Measurements from ENCODE around the gene STT3B.
A peak's percentile ranks its signal among the peaks of the same experiment; 100 is the strongest.

Gene STT3B

DNA sequence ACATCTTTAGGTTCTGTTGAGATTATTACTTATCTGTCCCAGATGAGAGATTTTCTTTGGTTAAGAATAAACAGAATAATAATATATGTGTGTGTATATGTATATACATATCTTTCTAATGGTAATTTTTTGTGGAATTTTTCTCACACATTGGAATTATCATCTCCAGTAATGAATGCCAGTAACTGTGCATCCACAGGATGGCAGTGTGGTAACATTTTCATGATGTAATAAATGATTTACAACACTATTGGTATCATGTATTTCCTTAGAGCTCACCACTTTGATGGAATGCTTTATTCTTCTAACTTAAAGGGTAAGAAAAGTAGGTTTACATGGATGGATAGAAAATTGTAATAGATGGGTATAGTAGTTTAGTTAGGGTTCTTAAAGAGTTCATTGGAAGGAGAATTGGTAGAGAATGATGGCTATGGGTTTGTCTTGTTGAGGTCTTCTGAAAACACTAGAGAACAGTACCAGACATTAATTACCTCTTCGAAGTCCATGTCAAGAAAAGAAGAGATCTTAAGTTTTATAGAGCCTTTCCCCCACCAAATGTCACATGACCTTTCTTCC is 78.1 kb downstream of the STT3B start:
- DNase-seq = peak; percentile 47

DNA sequence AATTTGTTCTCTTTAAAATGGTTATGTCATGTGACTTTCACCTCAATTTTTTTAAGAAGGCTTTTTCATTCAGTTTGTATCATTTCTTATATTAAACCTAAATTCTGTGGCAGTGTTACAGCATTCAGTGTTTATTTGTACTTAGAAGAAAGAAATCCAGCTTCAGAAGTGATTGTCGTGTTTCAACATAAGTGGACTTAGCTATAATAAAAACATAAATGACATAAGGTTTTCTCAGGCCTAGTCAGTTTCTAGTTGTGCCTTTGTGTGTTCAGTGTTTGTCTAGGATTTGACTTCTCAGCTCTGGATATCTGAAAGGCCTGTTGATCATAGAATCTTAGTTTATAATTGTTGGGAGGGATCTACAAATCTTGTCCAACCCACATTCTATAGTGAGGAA is 80.5 kb downstream of the STT3B start:
- DNase-seq = no peak

DNA sequence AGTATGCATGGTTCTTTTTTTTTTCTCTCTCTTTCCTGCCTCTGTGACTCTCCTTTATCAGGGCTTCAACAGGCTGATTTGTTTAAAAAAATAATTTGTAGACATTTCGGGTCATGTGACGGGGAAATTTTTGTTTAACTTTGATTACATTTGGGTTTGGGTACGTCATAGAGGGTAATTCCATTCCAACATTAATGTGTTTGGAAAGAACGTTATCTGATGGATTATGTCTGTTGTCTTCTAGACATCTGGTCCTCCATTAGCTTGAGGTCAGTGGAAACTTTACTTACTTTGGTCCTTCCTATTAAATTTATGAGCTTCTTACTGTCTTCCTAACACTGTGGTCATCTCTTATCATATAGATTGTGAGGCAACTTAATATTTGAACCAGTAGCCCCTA is 80.9 kb downstream of the STT3B start:
- DNase-seq = no peak

DNA sequence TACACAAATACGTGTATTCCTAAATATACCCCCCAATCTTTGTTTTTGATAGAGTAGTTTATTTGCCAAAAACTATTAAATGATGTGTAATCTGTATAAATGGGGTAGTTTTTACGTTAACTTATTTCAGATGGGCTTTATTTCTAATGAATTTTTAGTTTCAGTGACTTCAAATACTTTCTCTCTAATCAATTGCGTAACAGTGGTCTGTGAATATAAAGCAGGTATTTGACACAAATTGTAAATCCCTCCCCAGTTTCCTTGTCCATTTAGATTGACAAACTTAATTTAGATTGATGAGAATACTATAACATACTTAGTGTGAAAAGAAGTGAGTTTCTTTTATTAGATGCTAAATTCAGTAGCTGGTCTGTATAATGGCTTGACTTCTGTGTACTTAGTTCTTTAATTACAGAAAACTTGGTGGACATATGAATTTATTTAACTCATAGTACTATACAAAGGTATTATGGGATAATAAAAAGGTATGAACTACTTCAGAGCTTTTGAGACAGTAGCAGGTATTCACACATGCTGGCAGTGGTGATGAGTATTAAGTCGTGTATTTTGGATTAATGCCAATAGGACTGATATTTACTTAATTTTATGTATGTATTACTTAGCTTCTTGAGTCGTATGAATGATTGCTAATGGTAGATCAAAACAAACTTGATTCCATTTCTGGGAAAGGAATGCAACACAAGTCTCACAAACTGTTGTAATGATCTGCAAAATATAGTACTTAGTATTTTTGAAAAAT is 81.6 kb downstream of the STT3B start:
- DNase-seq = no peak

DNA sequence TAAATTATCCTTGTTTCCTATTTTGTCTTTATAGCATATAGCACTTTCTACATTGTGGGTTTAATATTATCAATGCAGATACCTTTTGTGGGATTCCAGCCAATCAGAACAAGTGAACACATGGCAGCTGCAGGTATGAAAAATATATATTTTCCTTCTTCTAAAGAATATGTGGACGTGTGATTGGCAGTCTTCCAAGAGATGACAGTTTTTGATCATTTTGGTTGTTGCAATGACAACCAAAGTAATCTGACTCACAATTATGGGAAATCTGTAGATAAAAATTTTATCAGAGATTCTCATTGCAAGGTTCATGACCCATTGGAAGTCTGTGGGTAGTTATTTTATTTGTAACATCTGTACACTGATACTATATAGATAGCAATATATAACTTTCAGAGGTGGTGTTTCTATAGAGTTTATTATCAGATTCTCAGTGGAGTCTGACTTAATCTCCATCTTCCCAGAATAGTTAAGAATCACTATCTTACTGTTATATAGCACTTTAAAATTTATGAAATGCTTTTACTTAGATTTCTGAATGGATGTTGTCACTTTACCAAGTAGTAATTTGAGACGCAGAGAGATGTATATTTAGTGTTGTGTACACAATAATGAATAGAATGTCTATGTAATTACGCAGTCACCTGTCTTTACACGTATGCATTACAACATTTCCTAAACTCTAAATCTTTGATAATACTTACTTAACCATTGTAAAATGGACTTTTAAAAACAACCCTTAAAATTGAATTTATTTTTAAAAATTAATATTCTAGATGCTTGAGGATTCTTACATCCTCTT is 82.5 kb downstream of the STT3B start:
- DNase-seq = no peak

DNA sequence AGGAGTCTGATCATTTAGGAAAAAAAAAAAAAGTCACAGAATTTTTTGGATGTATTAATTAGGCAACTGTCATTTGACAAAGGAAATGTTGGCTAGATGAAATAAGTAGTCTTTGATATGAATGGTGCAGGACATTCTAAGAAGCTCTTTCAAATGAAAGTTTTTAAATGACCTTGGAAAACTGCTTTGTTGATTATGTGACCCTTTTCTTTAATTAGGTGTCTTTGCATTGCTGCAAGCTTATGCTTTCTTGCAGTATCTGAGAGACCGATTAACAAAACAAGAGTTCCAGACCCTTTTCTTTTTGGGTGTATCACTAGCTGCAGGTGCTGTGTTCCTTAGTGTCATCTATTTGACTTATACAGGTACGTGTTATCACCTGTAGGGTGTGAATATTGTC is 84.0 kb downstream of the STT3B start:
- DNase-seq = no peak

DNA sequence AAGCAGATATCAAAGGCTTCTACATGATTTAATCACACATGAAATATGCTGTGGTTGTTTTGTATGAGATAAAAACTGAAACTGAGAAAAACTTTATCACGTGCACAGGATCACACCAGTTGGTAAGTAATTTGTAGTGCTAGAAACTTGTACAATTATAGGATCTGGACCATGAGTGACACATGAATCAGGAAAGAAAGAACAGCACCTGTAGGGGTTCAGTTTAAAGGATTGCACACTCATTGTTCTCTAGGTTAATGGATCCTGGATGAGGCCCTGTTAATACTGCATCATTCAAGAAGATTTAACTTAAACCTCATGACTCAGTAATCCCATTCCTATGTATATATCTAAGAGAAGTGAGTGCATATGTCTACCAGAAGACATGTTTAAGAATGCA is 87.9 kb downstream of the STT3B start:
- DNase-seq = no peak

DNA sequence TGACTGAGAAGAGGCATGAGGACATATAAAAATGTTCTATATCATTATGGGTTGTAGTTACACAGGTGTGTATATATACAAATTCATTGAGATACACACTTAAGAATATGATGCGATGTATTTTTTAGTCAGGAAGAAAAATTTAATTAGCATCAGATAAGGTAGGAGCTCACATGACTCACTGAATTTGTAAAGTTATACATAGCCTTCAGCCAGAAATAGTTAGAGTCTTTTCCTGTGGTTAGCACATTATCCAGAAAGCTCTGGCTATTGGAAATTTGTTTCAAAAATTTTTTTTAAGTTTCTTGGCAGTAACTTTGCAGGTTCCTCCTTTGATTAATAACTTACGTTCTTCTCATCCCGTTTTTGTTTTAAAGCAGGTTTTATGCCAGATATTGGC is 88.6 kb downstream of the STT3B start:
- DNase-seq = no peak

DNA sequence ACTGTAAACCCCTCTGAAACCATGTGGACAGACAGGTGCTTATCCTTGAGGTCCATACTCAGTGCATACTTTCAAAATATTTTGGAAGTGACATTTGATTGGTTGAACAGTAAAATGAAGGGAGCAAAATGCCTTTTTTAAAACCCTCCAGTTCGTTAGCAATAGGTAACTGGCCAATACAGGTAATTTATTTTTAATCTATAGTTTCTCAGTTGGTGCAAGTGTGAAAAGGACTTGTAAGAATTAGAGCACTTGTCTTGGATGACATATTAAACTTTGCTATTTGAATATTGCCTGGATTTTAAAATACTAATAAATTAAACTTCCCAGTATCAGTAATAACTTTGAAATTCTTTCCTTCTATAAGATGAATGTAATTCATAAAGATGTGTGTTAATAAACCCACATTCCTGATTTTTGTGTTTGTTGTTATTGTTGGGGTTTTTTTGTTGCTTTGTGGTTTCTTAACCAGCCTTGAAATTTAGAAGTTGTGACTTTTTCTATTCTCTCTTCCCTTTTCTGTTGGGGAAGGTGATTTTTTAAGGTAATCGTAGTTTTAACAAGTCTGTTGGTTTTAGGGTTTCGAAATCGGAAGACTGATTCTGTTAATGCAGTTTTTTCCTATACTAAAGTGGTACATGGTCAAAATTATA is 90.0 kb downstream of the STT3B start:
- no peak for DNase-seq

DNA sequence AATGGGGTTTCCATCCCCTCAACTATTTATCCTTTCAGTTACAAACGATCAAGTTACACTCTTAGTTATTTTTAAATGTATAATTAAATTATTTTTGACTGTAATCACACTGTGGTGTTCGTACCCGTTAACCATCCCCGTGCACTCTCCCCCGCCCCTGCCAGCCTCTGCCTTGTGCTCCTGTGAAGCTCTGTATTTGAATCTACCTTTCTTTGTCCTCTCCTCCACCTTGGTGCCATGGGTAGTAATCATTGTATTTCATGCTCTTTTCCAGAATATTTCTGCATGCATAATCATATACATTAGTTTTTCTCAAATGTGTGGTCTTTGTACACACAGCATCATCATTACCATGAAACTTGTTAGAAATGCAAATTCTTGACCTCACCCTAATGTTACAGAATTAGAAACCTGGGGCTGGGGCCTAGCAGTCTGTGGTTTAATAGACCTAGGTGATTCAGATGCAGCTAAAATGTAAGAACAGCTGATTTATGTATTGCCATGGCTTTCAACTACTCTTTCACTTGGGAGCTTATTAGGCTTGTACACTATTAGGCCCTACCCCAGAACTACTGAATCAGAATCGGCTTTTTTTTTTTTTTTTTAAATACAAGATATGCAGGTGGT is 91.5 kb downstream of the STT3B start:
- no peak for DNase-seq

DNA sequence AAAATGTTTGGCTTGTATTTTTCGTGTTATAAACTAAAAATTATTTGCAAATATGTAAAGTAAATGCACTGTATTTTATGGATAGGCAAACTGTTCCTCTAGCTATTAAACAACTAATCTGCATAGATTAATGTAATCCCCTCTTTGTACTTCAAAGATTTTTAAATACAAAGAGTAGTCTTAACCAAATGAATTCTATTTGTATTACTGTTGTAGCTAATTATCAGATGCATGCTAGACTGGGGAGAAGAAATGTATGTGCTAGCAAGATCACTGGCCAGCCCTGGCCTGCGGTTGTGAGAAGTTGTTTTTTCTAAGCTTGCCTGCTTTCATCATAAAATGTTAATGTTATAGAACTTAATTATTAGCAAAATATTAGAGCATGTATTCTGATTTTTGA is 92.6 kb downstream of the STT3B start:
- no peak for DNase-seq

DNA sequence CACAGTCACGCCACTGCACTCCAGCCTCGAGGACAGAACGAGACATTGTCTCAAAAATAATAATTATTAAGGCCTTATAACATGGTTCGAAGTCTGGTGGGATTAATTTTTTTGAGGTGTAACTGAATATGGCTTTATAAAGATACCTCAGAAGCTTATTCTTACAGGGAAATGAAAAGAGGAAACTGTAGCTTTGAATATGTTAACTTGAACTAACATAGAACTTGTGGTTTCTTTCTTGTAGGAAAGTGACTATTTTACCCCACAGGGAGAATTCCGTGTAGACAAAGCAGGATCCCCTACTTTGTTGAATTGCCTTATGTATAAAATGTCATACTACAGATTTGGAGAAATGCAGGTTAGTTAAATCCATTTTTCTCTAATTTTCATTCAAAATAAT is 96.3 kb downstream of the STT3B start:
- DNase-seq = no peak

DNA sequence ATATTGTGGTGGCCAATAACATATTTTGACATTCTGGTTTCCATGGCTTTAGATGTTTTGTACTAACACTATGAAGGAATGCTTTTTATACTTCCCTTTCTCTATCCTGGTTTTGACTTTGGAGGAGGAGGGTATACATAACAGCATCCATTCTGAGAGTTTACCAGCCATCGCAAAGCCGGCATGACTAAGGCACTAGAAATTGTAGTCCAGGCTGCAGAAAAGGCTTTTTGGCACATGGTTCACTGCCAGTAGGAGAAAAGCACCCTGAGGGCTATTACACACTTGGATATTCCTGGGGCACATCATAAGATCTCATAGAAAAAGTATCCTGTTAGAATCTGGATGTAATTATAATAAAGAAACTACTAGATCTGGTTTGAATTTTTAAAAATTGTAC is 101.8 kb downstream of the STT3B start:
- no peak for DNase-seq

DNA sequence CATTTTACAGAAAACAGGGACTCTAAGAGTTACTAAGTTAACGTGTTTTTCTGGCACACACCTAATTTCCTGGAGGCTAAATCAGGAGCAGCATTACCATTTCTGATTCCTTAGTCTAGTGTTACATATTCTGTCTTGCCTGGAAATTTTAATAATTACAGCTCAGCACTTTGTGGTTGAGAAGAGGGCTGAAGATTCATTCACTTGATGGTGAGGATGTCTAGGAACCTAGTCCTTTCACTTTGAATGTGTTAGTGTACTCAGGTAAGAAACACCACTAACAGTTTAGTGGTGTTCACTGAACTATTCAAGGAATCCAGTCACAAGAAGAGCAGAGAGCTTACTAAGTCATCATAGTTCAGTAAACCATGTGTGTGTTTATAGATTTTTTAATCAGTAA is 102.8 kb downstream of the STT3B start:
- no peak for DNase-seq

DNA sequence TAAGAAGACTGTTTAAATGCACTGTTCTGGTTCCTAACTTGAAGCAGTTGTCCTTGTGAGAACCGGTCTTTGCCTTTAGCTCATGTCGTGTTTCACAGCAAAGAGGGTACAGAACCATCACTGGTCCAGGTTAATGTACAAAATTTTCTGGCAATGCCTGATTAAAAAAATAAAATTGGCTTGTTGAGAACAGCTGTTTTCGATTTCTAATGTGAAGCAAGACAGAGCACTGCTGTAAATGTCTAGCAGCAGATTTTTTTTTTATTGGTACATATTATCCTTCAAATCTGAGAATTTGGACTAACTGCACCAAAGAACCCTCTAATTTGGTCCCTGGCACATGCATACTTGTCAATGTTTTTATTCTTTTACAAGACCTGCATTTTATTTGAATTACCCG is 103.3 kb downstream of the STT3B start:
- no peak for DNase-seq

DNA sequence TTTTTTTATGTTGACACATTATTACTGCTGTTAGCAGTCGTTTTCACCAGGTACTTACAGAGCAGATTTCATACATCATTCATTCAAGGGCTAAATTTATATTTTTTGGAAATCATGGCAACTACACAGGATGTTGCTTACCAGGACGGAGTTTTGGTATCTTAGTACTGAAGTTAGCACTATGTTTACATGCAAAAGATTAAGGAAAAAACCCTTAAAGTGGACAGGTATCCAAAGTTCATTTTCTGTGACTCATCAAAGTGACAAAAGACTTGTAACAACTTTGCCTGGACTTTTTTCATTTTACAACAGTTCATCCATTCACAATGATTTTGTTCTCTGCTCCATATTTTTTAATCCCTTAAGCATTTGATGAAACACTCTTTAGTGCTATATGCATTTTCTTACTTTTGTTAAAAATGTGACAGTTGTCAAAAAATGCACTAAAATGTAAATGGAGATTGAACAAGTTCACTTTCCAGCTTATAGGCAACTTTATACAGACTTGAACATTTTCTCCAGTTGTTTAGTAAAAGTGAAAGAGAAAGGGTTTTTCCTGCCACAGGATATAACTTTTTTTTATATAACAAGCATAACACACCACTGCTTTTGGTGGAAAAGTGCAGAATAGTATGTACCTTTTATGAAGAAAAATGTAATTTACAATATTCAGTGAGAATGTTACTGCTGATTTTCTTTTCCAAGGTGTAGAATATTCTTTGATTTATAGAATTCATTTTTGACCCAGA is 104.1 kb downstream of the STT3B start:
- no peak for DNase-seq

DNA sequence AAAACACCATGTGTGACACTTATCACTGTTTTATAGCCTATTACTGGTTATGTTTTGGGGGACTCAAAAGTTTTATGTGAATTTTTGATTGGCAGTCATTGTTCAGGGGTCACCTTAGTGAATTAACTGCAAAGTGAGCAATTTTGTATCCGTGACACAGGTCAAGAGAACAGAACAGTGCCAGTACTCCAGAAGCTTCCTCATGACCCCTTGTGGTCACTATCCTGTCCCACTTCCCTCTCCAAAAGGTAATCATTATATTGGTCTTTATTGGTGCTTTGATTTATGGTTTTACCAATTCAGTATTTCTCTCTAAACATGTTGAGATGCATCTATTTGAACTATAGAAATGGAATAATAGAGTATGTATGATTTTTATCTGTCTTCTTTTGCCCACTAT is 107.1 kb downstream of the STT3B start:
- no peak for DNase-seq

DNA sequence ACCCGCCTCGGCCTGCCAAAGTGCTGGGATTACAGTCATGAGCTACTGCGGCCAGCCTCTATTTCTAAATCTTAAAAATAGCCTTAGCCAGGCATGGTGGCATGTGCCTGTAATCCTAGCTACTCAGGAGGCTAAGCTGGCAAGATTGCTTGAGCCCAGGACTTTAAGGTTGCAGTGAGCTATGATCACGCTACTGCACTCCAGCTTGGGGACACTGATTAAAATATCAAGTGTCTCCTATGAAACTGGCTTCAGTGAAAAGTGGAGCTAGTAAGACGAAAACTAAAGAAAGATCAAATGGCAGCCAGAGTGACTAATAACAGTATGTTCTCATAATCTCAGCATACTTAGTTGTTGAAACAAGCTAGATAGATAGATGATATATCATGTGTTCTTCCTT is 112.5 kb downstream of the STT3B start:
- DNase-seq = no peak

DNA sequence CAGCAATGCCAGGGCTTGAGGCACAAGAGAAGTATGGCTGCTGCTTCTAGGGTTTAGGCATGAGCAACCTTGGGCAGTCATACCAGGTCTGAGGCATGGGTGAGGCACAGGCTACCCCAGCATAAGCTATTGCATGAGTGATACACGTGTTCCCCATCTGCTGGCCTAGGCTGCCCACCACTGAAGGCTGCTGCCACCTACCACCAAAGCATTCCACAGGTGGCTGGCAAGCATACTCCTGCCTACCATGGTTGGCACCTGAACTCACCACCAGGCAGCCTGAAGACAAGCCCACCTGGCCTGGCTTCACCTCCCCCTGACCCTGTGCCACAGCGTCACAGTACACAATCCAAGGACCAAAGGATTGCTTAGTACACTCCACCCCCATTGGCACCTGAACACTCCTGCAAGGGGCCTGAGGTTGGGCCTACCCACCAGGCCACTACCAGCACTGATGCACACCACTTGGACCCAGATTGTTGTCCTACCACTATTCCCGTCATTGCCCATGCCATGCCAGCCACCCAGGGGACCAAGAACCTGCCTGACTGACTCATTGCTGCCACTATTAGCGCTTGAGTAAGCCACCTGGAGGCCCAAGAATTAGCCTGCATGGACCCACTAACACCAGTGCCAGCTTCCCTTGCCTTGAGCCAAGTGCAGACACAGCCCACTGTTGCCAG is 115.7 kb downstream of the STT3B start:
- no peak for DNase-seq

DNA sequence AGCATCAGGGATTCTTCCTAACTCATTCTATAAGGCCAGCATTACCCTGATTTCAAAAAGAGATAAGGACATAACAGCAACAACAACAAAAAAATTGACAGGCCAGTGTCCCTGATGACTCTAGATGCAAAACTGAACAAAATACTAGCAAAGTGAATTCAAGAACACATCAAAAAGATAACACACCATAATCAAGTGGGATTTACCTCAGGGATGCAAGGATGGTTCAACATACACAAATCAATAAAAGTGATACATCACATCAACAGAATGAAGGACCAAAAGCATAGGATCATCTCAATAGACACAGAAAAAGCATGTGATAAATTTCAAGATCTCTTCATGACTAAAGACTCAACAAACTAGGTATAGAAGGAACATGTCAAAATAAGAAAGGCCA is 119.6 kb downstream of the STT3B start:
- no peak for DNase-seq

DNA sequence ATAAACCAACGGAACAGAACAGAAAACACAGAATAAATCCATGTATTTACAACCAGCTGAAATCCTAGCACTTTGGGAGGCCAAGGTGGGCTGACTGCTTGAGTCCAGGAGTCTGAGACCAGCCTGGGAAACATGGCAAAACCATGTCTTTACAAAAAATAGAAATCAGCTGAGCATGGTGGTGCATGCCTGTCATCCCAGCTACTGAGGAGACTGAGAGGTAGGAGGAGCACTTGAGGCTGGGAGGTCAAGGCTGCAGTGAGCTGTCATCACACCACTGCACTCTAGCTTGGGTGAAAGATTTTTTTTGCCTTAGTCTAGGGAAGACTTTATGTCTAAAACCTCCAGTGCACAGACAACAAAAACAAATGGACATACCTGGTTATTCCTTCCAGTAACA is 120.7 kb downstream of the STT3B start:
- DNase-seq = no peak

DNA sequence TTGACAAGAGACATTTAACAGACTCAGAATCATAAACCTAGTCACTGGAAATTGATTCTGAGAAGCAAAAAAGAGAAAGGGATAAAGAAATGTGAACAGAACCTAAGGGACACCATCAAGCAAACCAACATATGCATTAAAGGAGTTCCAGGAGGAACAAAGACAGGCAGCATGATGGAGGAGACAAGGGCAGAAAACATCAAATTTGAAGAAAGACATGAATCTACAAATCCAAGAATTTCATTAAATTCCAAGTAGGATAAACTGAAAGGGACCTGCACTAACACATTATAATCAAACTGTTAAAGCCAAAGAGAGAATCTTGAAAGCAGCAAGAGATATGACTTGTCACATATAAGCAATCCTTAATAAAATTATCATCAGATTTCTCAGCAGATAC is 122.3 kb downstream of the STT3B start:
- DNase-seq = no peak

All from OCI-M1 (cell line).